ENCODE data around the gene PITPNC1.
A peak's percentile ranks its signal among the peaks of the same experiment; 100 is the strongest.

Gene PITPNC1

DNA sequence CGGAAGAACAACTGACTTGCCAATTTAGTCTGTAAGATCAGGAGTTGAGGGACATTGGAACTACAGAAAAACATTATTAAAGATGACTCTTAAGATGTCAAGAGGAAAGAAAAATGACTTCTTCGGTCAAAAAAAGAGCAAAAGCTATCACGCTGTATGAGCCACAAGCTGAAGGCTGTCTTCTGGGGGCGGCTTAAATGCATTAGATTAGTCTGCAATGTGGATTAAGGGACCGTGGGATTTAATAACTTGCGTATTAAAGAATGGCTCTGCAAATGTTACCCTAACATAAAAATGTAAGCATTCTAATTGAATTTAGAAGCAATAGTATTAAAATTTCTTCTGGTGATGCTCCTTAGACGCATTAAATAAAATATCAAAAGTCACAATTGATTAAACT lies 108.6 kb downstream of the PITPNC1 start:
- no peak overlapping the region for H3K4me3 ChIP-seq (ENCODE audit: low read depth, low read length)
- no peak for DNase-seq (ENCODE audit: low read depth)
- TF ChIP-seq, protein P1, sequence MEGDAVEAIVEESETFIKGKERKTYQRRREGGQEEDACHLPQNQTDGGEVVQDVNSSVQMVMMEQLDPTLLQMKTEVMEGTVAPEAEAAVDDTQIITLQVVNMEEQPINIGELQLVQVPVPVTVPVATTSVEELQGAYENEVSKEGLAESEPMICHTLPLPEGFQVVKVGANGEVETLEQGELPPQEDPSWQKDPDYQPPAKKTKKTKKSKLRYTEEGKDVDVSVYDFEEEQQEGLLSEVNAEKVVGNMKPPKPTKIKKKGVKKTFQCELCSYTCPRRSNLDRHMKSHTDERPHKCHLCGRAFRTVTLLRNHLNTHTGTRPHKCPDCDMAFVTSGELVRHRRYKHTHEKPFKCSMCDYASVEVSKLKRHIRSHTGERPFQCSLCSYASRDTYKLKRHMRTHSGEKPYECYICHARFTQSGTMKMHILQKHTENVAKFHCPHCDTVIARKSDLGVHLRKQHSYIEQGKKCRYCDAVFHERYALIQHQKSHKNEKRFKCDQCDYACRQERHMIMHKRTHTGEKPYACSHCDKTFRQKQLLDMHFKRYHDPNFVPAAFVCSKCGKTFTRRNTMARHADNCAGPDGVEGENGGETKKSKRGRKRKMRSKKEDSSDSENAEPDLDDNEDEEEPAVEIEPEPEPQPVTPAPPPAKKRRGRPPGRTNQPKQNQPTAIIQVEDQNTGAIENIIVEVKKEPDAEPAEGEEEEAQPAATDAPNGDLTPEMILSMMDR (IDR thresholded peaks at IDR 0.05; ENCODE audit: insufficient read depth, low read depth, low read length, missing control alignments), result no peak

DNA sequence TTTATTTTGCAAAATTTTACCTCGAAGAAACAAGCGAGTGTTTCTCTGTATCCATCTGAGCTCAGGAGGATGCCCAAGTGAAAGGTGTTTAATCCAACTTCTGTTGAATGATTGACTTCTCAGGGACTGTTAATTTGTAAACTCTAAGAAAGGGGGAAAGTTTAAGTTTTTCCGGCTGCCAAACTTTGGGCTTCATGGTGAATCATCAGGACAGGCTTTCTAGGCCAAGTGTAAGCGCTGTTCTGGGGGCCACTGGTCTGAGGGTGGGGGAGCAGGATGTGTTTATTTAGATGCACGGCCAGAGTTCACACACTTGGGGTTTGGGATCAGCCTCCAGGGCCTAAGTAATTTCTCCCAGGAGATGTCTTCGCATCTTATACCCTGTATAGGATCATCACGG lies 110.4 kb downstream of the PITPNC1 start:
- no peak overlapping the region for H3K4me3 ChIP-seq (ENCODE audit: low read depth, low read length)
- no peak for DNase-seq (ENCODE audit: low read depth)
- TF ChIP-seq, protein P1 (IDR thresholded peaks at IDR 0.05; ENCODE audit: insufficient read depth, low read depth, low read length, missing control alignments), result no peak

DNA sequence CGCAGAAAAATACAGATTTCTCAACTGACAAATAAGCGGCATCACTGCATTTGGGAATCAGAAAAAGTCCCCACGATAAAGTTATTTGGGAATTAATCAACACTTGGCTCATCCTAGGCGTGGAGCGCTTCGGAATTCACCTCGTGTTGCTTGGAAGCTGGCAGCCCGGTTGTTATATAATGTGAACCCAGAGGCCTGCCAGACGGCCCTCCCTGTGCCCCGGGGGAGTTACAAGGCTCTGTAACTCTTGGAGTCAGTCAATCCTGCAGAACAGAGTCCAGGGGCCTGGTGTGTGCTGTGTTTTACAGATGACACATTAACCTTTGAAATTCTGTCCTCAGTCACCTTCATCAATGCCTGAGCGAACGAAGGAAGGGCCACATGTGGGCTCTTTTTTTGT lies 111.1 kb downstream of the PITPNC1 start:
- TF ChIP-seq, protein P1 (IDR thresholded peaks at IDR 0.05; ENCODE audit: insufficient read depth, low read depth, low read length, missing control alignments), result no peak
- no peak for DNase-seq (ENCODE audit: low read depth)

DNA sequence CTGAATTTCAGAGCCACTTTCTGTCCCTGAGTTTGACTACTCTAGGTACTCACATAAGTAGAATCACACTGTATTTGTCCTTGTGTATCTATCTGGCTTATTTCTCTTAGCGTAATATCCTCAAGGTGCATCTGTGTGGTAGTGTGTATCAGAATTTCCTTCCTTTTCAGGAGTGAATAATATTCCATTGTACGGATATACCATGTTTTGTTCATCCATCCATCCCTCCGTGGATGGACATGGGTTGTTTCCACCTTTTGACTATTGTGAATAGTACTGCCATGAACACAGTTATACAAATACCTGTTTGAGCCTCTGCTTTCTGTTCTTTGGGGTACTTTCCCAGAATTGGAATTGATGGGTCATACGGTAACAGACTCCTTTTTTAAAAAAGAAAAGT lies 111.7 kb downstream of the PITPNC1 start:
- DNase-seq (ENCODE audit: low read depth), result no peak
- TF ChIP-seq, protein P1 (IDR thresholded peaks at IDR 0.05; ENCODE audit: insufficient read depth, low read depth, low read length, missing control alignments), result no peak
- H3K4me3 ChIP-seq (ENCODE audit: low read depth, low read length), result no peak overlapping the region

More for the DNA sequence above, 111.1 kb downstream of the PITPNC1 start:
- no peak overlapping the region for H3K4me3 ChIP-seq (ENCODE audit: low read depth, low read length)

- peak; percentile 59 for DNase-seq (ENCODE audit: low read depth)
- TF ChIP-seq, protein P1 (IDR thresholded peaks at IDR 0.05; ENCODE audit: insufficient read depth, low read depth, low read length, missing control alignments), result no peak
- no peak overlapping the region for H3K4me3 ChIP-seq (ENCODE audit: low read depth, low read length)
Observed at GRCh38 chr17:67489273-67489672, 112.2 kb downstream of the PITPNC1 start.

DNA sequence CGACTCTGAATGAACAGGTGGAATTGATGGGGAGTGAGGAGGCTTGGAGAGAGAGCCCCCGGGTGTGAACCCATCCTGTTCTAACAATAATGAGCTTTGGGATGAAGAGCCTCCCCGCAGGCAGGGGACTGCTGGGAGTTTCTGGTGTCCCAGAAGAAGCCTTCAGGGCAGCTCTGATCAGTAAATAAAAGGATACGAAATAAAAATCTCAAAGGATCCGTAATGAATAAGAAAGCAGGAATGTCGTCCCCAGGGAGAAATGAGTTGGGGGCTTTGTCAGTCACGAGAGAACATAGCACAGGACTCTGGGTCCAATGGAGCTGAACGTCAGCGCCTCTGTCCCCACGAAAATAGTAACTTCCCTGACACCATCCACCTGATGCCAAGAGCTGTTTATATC lies 113.4 kb downstream of the PITPNC1 start:
- TF ChIP-seq, protein P1 (IDR thresholded peaks at IDR 0.05; ENCODE audit: insufficient read depth, low read depth, low read length, missing control alignments), result no peak
- H3K4me3 ChIP-seq (ENCODE audit: low read depth, low read length), result no peak overlapping the region
- no peak for DNase-seq (ENCODE audit: low read depth)

DNA sequence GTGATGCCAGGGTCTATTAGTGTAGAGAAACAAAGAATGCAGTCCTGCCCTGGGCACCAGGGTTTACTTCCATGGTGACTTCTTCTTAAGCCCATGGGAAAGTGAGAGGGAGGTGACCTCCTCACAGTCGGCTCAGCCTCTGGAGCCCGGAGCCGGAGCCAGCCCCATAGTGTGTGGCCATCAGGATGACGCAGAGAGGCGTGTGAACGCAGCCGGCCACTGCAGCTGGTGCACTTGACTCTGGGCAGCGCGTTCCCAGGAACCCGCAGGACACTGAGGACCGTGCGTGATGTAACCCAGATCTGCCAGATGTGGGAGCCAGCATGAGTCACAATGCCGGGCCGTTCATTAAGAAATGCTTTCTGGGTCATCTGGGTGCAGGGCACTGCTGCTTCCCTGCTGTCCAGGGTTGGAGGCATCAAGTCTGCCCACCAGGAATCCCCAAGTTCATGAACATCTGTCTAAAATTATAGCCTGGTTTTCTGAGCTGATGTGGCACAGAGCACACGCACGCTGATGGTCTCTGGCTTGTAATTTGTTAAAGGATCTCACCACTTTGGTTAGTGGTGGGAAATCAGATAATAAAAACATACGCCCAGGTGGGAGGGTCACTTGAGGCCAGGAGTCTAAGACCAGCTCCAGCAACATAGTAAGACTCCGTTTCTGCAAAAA lies 114.1 kb downstream of the PITPNC1 start:
- no peak overlapping the region for H3K4me3 ChIP-seq (ENCODE audit: low read depth, low read length)
- TF ChIP-seq, protein P1 (IDR thresholded peaks at IDR 0.05; ENCODE audit: insufficient read depth, low read depth, low read length, missing control alignments), result no peak
- DNase-seq (ENCODE audit: low read depth), result no peak
